HG02970 (cell line): ENCODE results near the gene GDF2.

Source experiments
- ATAC-seq: cut with Tn5 transposase; IDR thresholded peaks from one replicate; pipeline ENCODE4 v1.9.1; 2021; ENCODE audit warnings: mild to moderate bottlenecking, moderate library complexity, moderate number of reproducible peaks; ENCODE audit not compliant: unreplicated experiment, low FRiP score

GDF2 gene

DNA sequence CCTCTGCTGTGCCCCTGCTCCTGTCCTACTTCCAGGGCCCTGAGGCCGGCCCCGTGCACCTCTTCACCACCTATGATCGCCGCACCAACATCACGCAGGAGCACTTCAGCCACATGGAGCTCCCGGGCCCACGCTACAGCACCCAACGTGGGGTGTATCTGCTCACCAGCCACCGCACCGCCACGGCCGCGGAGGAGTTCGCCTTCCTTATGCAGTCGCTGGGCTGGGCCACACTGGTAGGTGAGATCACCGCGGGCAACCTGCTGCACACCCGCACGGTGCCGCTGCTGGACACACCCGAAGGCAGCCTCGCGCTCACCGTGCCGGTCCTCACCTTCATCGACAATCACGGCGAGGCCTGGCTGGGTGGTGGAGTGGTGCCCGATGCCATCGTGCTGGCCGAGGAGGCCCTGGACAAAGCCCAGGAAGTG, 27.7 kb downstream of the GDF2 start:
- no peak for ATAC-seq

DNA sequence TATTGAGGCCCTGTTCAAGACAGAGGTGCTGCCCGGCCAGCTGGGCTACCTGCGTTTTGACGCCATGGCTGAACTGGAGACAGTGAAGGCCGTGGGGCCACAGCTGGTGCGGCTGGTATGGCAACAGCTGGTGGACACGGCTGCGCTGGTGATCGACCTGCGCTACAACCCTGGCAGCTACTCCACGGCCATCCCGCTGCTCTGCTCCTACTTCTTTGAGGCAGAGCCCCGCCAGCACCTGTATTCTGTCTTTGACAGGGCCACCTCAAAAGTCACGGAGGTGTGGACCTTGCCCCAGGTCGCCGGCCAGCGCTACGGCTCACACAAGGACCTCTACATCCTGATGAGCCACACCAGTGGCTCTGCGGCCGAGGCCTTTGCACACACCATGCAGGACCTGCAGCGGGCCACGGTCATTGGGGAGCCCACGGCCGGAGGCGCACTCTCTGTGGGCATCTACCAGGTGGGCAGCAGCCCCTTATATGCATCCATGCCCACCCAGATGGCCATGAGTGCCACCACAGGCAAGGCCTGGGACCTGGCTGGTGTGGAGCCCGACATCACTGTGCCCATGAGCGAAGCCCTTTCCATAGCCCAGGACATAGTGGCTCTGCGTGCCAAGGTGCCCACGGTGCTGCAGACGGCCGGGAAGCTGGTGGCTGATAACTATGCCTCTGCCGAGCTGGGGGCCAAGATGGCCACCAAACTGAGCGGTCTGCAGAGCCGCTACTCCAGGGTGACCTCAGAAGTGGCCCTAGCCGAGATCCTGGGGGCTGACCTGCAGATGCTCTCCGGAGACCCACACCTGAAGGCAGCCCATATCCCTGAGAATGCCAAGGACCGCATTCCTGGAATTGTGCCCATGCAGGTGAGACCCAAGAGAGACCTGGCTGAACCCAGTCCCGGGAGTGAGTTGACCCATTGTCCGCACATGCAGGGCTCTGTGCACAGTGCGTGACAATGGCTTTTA, 28.7 kb downstream of the GDF2 start:
- no peak for ATAC-seq

DNA sequence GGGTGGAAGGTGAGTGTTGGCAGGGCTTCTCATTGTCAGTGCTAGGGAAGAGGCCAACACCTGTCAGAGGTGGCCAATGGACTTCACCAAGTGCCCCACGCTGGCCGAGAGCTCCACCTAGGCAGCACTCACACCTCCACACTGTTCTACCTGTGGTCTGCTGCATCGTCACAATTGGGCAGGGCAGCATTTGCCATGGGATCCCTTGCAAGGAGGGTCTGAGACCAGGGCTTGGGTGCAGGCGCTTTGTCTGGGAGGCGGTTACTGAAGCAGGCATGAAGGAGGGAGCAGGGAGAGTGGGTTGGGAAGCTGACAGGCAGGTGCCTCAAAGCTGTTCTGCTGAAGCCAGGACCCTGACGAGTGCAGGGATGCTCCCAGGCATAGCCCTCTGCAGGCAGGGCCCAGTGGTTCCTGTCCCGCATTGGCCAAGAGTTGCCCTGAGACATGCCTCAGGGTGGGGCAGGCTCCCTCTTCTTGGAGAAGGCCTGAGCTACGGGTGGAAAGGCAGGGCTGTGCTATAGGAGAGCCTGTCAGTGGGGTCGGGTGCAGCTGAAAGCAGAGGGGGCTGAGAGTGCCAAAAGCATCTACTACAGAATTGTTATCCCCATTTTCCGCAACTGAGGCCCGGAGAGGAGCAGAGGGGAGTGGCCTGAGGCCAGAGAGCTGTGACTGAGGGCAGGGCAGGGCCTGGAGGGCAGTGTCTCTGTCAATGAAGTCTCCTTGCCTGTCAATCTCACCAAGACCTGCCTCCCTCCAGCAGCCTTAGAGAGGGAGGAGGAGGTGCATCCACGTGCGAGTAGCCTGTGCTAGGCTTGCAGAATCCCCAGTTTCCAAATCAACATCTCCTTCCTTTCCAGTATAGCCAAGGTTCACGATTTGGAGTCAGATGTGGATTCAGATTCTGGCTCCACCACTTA, 29.9 kb downstream of the GDF2 start:
- ATAC-seq = no peak

DNA sequence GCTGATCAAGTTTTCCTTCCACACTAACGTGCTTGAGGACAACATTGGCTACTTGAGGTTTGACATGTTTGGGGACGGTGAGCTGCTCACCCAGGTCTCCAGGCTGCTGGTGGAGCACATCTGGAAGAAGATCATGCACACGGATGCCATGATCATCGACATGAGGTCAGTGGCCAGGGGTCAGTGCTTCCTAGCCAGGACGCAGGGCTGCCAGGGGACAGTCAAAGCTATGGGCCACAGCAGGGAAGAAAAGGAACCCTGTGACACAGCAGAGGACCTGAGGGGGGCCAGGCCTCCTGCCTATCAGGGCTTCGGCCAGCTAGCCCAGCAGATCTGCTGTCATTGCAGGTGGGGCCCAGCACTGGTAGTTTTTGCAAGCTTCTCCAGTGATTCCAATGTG, 31.1 kb downstream of the GDF2 start:
- ATAC-seq = no peak

DNA sequence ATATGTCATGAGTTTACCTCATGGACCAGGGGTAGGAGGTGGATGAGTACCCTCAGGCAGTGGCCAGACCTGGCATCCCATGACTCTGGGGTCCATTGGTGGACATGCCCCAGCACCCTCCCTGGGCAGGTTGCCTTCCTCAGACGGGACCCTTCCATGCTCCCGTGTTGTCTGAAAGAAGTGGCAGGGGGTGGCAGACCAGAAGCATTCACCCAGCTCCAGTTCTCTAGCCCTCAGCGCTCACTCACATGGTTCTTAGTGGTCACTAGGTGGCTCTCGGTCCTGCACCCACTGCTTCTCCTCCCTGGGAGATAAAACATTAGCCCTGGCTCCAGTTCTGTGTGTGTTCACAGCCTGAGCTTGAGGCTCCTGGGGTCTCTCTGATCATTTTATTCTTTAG, 31.9 kb downstream of the GDF2 start:
- no peak for ATAC-seq

DNA sequence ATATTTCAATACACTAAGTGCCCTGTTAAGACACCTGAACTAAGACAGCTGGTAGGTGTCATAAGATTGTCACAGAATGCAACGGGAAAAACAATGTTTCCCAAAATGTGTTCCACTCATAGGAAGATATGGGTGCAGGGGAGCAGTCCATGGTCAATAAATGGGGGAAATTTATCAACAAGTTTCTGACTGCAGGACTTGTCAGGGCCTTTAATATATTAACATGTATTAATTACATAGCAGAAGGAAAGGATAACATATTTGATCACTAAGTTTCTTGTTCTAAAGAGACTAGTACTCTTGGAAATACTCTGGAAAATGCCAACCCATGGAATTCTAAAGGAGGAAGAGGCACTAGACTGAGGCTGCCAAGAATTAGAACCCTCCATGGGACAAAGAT, 32.6 kb downstream of the GDF2 start:
- no peak for ATAC-seq

DNA sequence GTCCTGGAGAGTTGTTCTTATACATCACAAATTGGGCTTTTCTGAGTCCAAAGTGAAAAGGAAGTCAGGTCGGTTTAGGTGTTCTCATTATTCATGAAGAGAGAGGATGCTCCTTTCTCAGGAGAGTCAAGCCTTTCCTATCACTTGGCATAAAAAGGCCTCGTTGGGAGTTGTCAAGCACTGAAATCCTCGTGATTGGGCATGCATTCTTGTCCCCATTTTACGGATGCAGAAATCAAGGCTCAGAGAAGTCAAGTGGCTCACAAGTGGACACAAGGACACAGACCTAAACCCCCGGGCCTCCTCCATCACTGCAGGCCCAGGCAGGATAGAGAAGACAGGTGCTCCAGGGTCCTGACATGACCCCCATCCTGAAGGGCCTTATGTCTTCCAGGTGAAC, 34.5 kb downstream of the GDF2 start:
- ATAC-seq = no peak

DNA sequence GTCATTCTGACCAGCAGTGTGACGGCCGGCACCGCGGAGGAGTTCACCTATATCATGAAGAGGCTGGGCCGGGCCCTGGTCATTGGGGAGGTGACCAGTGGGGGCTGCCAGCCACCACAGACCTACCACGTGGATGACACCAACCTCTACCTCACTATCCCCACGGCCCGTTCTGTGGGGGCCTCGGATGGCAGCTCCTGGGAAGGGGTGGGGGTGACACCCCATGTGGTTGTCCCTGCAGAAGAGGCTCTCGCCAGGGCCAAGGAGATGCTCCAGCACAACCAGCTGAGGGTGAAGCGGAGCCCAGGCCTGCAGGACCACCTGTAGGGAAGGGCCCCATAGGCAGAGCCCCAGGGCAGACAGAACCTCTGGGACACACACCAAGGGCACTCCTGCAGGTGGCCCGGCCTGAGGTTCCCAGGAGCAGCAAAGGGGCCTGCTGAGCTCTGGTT, 34.9 kb downstream of the GDF2 start:
- ATAC-seq = no peak

DNA sequence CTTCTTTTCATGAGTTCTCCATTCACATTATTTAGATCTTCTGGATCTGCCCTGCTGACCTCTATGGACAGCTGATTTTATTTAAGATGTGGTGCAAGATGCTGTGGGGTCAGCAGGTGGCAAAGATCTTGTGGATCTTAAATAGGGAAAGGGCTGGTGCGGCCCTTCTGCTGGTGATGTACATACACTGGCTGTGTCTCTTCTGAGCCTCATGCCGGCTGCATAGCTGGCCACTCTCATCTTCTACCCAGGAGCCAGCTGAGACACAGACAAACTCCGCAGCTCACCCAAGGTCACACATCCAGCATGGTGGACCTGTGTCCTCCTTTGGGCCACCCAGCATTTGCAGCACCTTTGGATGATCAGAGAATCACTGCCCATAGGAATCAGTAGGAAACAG, 35.7 kb downstream of the GDF2 start:
- ATAC-seq = no peak

DNA sequence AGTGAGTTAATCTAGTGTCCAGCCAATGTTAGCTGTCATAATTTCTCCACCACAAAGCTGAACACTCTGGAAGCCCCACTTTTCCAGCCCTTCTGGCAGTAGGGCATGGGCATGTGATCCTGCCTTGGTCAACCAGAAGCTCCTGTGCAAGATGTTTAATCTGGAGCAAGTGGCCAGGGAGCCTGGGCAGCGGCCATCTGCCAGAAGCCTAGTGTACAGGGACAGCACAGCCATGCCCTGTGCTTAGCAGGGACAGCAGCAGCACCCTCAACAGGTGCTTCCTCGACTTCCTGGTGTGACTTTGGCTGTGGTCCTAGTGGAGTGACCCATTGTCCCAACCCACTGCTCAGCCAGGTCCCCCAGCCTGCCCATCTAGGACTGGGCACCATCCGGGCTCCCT, 36.2 kb downstream of the GDF2 start:
- no peak for ATAC-seq

DNA sequence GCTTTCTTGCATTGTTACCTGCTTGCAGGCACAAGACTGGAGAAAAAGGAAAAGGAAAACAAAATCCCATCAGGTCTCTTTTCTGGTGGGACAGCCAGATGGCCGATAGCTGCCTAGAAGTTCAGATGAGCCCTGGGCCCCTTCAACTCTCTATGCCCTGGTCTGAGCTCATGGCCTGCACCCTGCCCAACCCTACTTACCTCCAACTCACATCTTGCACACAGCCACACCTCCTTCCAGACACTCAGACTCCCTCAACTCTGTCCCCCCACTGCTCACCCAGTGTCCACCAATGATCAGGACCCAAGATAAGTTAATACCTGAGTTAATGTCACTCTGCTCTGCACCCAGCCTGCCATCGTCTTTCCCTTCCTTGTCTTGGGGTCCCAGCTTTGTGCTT, 36.8 kb downstream of the GDF2 start:
- no peak for ATAC-seq

DNA sequence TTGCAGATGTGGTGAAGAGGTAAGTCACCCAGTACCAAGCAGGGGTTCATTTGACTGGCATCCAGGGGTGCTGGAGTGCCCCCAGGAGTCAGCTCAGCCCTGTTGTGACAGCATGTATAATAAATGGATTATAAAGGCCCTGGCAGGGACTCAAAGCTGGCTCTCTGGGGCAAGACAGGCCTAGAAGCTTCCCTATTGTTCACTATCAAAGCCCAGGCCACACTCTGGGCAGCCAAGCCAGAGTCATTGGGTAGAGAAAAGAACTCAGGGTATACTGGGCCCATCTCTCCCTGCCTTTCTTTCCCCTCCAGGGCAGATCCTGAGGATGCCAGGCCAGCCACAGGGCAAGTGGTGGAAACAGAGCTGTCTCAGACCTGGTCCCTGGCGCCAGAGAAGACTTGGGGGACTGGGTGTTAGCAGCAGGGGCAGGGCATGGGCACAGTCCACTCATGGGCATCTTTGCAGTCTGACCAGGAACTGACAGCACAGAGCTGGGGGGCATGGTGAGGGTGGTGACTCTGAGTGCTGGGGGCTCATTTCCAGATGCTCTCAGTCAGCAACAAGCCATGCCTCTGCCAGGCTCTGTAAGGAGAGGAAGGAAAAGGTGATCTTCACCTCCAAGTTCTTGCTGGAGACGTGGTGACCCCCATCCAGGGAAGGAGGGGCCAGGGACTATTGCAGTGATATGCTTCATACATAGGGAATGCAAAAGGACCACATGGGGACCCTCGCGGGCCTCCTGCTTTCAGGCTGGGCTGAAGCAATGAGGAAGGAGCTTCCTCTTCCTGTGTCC, 37.6 kb downstream of the GDF2 start:
- ATAC-seq = no peak

DNA sequence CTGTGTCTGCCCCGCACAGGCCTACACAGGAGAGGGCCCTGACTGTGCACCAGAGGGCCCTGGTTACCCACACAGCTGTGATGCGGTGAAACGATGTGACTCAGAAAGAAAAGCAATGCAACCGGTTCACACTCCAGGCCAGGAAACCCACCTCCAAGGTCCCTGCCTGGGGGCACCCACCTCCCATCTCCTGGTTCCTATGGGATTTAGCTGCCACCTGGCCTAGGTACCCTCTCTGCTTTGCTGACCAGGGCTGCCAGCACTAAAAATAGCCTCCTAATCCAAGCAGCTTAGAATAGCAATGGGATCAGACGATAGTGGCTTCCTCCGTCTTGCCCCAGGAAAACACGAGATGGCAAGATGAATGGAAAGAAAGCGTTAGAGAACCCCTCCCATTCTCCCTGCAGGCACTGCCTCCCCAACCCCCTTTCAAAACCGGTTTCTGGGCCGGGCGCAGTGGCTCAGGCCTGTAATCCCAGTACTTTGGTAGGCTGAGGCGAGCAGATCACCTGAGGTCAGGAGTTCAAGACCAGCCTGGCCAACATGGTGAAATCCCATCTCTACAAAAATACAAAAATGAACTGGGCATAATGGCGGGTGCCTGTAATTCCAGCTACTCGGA, 38.3 kb downstream of the GDF2 start:
- no peak for ATAC-seq

DNA sequence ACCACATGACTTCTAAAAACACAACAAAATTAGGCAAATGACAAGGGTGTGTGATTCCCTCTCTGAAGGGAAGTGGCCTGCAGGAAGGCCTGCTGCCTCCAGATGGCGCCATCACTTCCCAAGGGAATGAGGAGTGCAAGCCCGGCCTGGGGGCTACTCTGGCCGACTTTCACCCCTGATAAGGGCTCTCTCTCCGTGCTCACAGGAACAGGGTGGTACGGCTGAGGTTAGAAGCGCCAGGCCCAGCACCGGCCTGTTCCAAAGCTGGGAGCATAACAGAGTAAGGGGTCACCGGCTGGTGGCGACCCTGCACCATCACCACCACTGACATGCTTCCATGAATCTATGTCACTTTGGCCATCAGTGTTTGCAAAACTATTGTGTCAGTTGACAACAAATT, 39.0 kb downstream of the GDF2 start:
- ATAC-seq = no peak

DNA sequence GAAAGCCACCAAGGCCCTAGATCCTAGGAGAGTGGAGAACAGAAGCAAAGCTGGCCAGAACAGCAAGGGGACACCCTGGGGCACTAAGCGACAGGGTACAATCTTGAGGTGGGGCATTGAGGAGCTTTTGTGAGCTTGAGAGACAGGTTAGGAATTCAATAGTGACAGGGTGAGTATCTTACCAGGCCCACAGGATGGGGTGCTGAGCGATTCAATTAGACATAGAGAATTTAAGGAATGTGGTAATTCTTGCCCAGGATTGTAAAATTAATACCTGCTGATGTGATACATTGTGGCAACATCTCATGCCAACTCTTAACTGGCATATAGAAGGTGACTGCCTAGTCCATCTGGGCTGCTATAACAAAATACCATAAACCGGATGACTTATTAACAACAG, 39.9 kb downstream of the GDF2 start:
- no peak for ATAC-seq

DNA sequence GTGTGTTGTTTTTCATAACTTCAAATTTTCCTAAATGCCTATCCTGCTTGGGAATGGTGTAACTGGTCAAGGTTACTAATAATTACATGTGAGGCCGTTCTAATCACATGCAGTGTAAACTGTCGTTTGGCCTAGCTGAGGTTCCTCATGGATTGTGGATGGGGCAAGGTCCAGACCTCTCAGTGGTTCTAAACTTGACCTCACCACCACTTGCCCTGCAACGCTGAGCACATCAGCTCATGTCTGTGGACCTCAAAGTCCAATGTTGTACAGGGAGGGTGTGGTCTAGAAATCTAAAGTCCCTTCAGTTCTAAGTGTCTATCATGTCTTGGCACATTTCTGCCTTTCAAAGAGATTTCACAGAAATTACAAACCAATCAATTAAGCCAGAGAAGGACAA, 41.5 kb downstream of the GDF2 start:
- no peak for ATAC-seq

DNA sequence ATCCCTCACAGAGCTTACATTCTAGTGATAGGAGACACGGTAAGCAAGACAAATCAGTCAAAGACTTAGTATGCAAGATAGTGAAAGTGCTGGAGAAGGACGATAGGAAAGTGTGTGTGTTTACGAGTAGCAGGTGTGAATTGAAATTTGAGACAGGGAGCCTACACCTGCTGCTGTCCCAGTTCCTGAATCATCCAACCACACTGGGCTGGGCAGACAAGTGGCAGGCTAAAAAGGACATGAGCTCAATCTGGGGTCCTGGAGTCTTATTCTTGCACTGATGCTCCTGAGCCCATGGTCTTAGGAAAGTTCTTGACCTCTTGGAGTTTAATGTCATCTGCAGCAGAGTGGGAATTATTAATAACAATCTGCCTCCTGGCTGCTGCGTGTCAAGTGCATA, 42.1 kb downstream of the GDF2 start:
- ATAC-seq = no peak

DNA sequence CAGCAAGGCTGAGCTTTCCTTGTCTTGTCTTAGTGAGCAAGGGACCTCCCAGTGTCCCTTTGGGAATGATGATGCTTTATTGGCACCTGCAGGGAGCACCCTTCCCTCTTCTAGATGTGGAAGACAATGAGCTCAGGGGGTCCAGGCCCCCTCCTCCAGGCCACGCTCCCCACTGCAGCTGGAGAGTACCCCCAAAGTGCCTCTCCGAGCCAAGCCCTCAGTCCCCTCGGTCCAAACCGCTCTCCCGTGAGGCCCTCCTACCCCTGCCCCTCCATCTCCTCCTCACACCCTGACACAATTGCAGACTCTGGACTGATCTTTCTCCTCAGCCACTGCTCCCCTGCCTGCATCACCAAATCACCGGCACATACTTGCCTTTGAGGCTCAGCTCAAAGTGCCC, 42.7 kb downstream of the GDF2 start:
- no peak for ATAC-seq

DNA sequence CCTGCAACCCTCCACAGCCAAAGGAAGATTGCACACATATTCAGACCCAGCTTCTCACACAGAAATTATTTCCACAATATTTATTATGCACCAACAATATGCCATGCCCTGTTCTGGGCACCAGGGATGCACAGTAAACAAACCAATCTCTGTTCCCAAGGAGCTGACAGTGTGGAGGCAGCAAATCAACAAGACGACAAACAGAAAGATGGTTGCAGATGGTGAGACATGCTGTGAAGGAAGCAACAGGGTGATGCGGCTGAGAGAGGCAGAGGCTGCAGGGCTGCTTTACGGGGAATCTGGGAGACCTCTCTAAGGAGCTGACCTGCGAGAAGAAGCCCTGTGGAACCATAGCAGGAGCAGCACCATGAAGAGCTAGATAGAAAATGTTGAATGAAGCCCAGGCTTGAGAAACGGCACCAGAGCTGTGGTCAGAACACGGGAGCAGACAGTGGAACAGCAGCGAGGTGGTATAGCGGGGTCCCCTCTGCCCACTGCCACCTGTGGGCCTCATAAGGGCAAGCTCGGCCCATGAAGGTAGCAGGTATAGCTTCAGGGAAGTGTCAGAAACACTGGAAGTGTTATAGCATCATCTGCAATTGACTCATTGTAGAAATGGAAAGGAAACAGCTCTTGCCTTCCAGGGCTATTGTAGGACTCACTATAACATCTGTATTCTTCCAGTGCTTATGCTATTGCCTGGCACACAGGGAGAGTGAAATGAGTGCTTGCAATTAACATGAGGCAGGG, 43.4 kb downstream of the GDF2 start:
- no peak for ATAC-seq
